Ovary (tissue), 9 donors: ENCODE data around the gene CCDC177. TPM values are rescaled to one million over a fixed set of nuclear protein-coding genes. Genes with fewer than 3 reads are reported as not detected.

Experiments used
- DNase-seq, 5 donors: peaks; one replicate each; pipeline ENCODE4 v3.0.0-alpha.2; 2019 to 2020
- H3K27ac ChIP-seq, 2 donors: fragments of 200-600 bp; one replicate each; pipeline versions ENCODE4 v1.5.1 to v1.8.0; 2019 to 2022
- H3K27me3 ChIP-seq: fragments of 200-600 bp; one replicate; pipeline ENCODE4 v1.8.0; 2022
- H3K36me3 ChIP-seq: fragments of 200-600 bp; sonication (generic); one replicate; pipeline ENCODE4 v1.5.1; 2019
- H3K4me1 ChIP-seq: one replicate; pipeline ENCODE4 v1.8.1; 2013; ENCODE audit warnings: mild to moderate bottlenecking, moderate library complexity; ENCODE audit not compliant: insufficient read depth
- H3K4me3 ChIP-seq: fragments of 200-600 bp; sonication (generic); one replicate; pipeline ENCODE4 v1.5.1; 2017
- H3K9me3 ChIP-seq, 2 donors: fragments of 200-600 bp in 1 of 2; sonication (generic) in 1 of 2; one replicate each; pipeline versions ENCODE4 v1.5.1 to v1.8.1; 2013 to 2019; ENCODE audit warnings: mild to moderate bottlenecking in 1 of 2, moderate library complexity in 1 of 2
- CTCF ChIP-seq, 3 donors: fragments of 450-650 bp in 2 of 3; fragments of 200-600 bp in 1 of 3; IDR thresholded peaks; one replicate each; pipeline versions ENCODE4 v1.5.1 to v1.8.0; 2016 to 2022; ENCODE audit warnings: antibody characterized with exemption in 3 of 3, mild to moderate bottlenecking in 1 of 3
- EP300 ChIP-seq: sonication (generic); formaldehyde crosslinking; IDR thresholded peaks from one replicate; pipeline ENCODE4 v1.6.1; 2017; ENCODE audit warnings: antibody characterized with exemption
- POLR2A ChIP-seq: fragments of 450-650 bp; IDR thresholded peaks from one replicate; pipeline ENCODE4 v1.6.1; 2017; ENCODE audit warnings: antibody characterized with exemption, mild to moderate bottlenecking, moderate library complexity
- WGBS, 3 donors: extraction: QIAGEN DNeasy Blood & Tissue Kit in 1 of 3; methylation state at CpG; one replicate each; pipeline versions ENCODE4 v1.1.5 to v1.1.7; 2013 to 2017; 5-methylcytosine and 5-hydroxymethylcytosine counted together
- intact Hi-C, 4 donors: fragments of 100-400 bp; cut with DNase I; formaldehyde crosslinking; loops; one replicate each; pipeline versions ENCODE4 v1.11.0 to v1.15.1; 2022 to 2023
- polyA plus RNA-seq, 2 donors: library from polyadenylated mRNA; stranded (reverse); fragments of 200-250 nt in 1 of 2; fragments of 350-450 nt in 1 of 2; fragmentation: Illumina TruSeq in 1 of 2; extraction: RNeasy Lipid Tissue Mini Kit (QIAGEN cat#74804) in 1 of 2; gene quantifications; one replicate each; pipeline ENCODE4 v1.2.3, GENCODE V29; 2013 to 2014
- total RNA-seq, 7 donors: library from RNA; depleted of rRNA in 2 of 7; stranded (reverse); fragments of >200 nt in 2 of 7; fragmentation: NEBNext Ultra II Directional in 3 of 7; extraction: Animal tissue kit (Norgen Biotek cat#: 25700) in 3 of 7; gene quantifications; one replicate each; pipeline versions ENCODE4 v1.1.0 to v1.2.4, GENCODE V29; 2016 to 2023
- donor health status: DM: no; HTN: no; CAD: no; lungs with moderate emphysema.
- donor health status: DM: no; HTN: no; CAD: no.
- donor health status: Bipolar disorder and iron deficiency.
- donor health status: DM: yes; HTN: yes; CAD: no.
- donor health status: DM: no; HTN: no; CAD: no.
- donor health status: DM: yes; HTN: yes; CAD: no.

The CCDC177 gene
- total and polyA plus RNA-seq, 9 donors = 0.04 TPM; not detected in 8

- no peaks in the 10 kb centered on the region for H3K27me3 ChIP-seq
- H3K4me1 ChIP-seq = peaks cover 9% of the 10 kb centered on the region
- no peaks in the 10 kb centered on the region for H3K9me3 ChIP-seq
- H3K36me3 ChIP-seq = no peaks in the 10 kb centered on the region
- DNase-seq = no peak
- intact Hi-C loops = no loop called here
- H3K27ac ChIP-seq = no peak overlapping the region
- 72 to 81% (median 80%) methylated on average over 5 of the region's 5 CpGs for WGBS, 3 donors
- no peak for TF ChIP-seq POLR2A
- TF ChIP-seq EP300 = no peak
- no peak for TF ChIP-seq CTCF (IDR thresholded peaks at IDR 0.05)
- H3K4me3 ChIP-seq = no peak overlapping the region
These were observed 7.1 kb downstream of the CCDC177 start for GRCh38 chr14:69567563-69567962.

- H3K27me3 ChIP-seq = no peaks in the 10 kb centered on the region
These were observed 12.8 kb downstream of the CCDC177 start for GRCh38 chr14:69561893-69562292.

GRCh38 chr14:69560826-69561225, 13.8 kb downstream of the CCDC177 start:
- no peaks in the 10 kb centered on the region for H3K27me3 ChIP-seq
- intact Hi-C loops = no loop called here
- no peak for DNase-seq
- TF ChIP-seq EP300 (no peak), POLR2A (no peak), CTCF (IDR thresholded peaks at IDR 0.05) (no peak)
- H3K9me3 ChIP-seq = no peaks in the 10 kb centered on the region
- H3K4me1 ChIP-seq = no peaks in the 10 kb centered on the region
- no peaks in the 10 kb centered on the region for H3K36me3 ChIP-seq
- WGBS, 3 donors = 78 to 84% (median 81%) methylated on average over 7 of the region's 7 CpGs
- H3K27ac ChIP-seq = no peak overlapping the region
- no peak overlapping the region for H3K4me3 ChIP-seq

More at GRCh38 chr14:69561893-69562292, 12.8 kb downstream of the CCDC177 start:
- no peaks in the 10 kb centered on the region for H3K9me3 ChIP-seq
- H3K27ac ChIP-seq = no peak overlapping the region
- H3K36me3 ChIP-seq = no peaks in the 10 kb centered on the region
- no peak overlapping the region for H3K4me3 ChIP-seq
- H3K4me1 ChIP-seq = no peaks in the 10 kb centered on the region
- no peak for DNase-seq
- TF ChIP-seq EP300 = no peak
- no peak for TF ChIP-seq CTCF (IDR thresholded peaks at IDR 0.05)
- TF ChIP-seq POLR2A = no peak
- intact Hi-C loops = no loop called here

GRCh38 chr14:69559581-69560011, 15.1 kb downstream of the CCDC177 start:
- TF ChIP-seq EP300 (no peak), POLR2A (no peak), CTCF (IDR thresholded peaks at IDR 0.05) (no peak)
- H3K27me3 ChIP-seq = no peaks in the 10 kb centered on the region
- no peak overlapping the region for H3K4me3 ChIP-seq
- intact Hi-C loops = no loop called here
- H3K9me3 ChIP-seq = no peaks in the 10 kb centered on the region
- no peak for DNase-seq
- WGBS, 3 donors = 14 to 19% (median 18%) methylated on average over 6 of the region's 6 CpGs
- H3K4me1 ChIP-seq = no peaks in the 10 kb centered on the region
- no peaks in the 10 kb centered on the region for H3K36me3 ChIP-seq
- H3K27ac ChIP-seq = no peak overlapping the region

- H3K27ac ChIP-seq = no peak overlapping the region
- 85 to 91% (median 88%) methylated on average over 4 of the region's 4 CpGs for WGBS, 3 donors
- H3K27me3 ChIP-seq = no peaks in the 10 kb centered on the region
- no peak for DNase-seq
- no peaks in the 10 kb centered on the region for H3K36me3 ChIP-seq
- no peak overlapping the region for H3K4me3 ChIP-seq
- TF ChIP-seq EP300 = no peak
- TF ChIP-seq POLR2A = no peak
- no peak for TF ChIP-seq CTCF (IDR thresholded peaks at IDR 0.05)
- no peaks in the 10 kb centered on the region for H3K9me3 ChIP-seq
- intact Hi-C loops = no loop called here
- H3K4me1 ChIP-seq = no peaks in the 10 kb centered on the region
These were observed 15.9 kb downstream of the CCDC177 start for GRCh38 chr14:69558774-69559173.
